Epithelial cell of proximal tubule (primary cell): ENCODE measurements around the gene ZNF132. TPM values are rescaled to one million over a fixed set of nuclear protein-coding genes. Genes with fewer than 3 reads are reported as not detected.
"Not testable (repeated sequence)": the region's sequence is repeated elsewhere in the genome, so short reads cannot be mapped to it uniquely, and the experiment has no call there.

Experiments used
- DNase-seq: peaks from one replicate; pipeline ENCODE4 v3.0.0-alpha.2; 2011; ENCODE audit warnings: low read depth
- H3K4me3 ChIP-seq: 2 replicates; pipeline ENCODE4 v1.5.1; 2011; ENCODE audit warnings: low read depth, mild to moderate bottlenecking, low read length
- total RNA-seq: library from RNA; depleted of rRNA; stranded (reverse); fragments of >200 nt; gene quantifications from 2 replicates; pipeline ENCODE4 v1.2.3, GENCODE V29; 2015
- TF ChIP-seq, protein P1 (sequence below): conservative IDR thresholded peaks from 2 replicates; pipeline ENCODE4 v1.5.1; 2012; ENCODE audit warnings: low read depth, mild to moderate bottlenecking, low read length

ZNF132 gene
- total RNA-seq, 1 donor from 2014 or later, result 1.8 TPM

GRCh38 chr19:58474291-58474996, 34.5 kb upstream of the ZNF132 start:
- peak overlapping the region; percentile 88 for H3K4me3 ChIP-seq
- TF ChIP-seq, protein P1, sequence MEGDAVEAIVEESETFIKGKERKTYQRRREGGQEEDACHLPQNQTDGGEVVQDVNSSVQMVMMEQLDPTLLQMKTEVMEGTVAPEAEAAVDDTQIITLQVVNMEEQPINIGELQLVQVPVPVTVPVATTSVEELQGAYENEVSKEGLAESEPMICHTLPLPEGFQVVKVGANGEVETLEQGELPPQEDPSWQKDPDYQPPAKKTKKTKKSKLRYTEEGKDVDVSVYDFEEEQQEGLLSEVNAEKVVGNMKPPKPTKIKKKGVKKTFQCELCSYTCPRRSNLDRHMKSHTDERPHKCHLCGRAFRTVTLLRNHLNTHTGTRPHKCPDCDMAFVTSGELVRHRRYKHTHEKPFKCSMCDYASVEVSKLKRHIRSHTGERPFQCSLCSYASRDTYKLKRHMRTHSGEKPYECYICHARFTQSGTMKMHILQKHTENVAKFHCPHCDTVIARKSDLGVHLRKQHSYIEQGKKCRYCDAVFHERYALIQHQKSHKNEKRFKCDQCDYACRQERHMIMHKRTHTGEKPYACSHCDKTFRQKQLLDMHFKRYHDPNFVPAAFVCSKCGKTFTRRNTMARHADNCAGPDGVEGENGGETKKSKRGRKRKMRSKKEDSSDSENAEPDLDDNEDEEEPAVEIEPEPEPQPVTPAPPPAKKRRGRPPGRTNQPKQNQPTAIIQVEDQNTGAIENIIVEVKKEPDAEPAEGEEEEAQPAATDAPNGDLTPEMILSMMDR, result no peak
- no peak for DNase-seq

GRCh38 chr19:58473775-58474174, 33.8 kb upstream of the ZNF132 start:
- H3K4me3 ChIP-seq, result no peak overlapping the region
- no peak for DNase-seq
- TF ChIP-seq, protein P1, result no peak

- TF ChIP-seq, protein P1, result no peak
- DNase-seq, result no peak
- no peak overlapping the region for H3K4me3 ChIP-seq
Measured at GRCh38 chr19:58471736-58472135, 31.8 kb upstream of the ZNF132 start.

- H3K4me3 ChIP-seq, DNase-seq: not testable (repeated sequence)
Measured at GRCh38 chr19:58470837-58471543, 31.0 kb upstream of the ZNF132 start.

DNA sequence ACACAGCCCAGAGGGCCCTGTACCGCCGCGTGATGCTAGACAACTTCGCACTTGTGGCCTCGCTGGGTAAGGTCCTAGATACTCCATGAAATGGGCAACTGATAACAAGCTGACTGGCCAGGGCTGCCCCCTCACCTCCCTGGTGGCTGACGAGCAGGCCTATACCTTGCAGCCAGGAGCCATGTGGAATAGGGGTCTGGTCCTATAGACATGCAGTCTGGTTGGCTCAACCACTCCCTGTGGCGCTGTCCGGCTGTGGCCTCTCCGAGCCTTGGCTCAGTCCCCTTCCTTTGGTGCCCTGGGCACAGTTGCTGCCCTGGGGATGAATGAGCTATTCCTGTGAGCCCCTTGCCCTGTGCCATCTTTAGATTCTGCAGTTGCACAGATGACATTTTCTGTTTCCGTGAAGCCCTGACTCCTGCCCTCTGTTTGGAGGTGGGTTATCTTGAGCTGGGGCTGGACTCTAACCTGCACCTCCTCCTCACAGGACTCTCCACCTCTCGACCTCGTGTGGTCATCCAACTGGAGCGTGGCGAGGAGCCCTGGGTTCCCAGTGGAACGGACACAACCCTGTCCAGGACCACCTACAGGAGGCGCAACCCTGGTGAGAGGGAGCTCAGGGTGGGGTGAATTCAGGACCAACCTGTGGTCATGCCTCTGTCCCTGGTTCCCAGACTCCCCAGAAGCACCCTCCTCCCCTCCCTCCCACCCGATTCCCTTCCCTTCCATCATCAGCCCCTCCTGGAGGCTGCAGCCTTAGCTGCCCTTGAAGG, 29.5 kb upstream of the ZNF132 start:
- no peak overlapping the region for H3K4me3 ChIP-seq
- no peak for DNase-seq
- TF ChIP-seq, protein P1, result no peak

DNA sequence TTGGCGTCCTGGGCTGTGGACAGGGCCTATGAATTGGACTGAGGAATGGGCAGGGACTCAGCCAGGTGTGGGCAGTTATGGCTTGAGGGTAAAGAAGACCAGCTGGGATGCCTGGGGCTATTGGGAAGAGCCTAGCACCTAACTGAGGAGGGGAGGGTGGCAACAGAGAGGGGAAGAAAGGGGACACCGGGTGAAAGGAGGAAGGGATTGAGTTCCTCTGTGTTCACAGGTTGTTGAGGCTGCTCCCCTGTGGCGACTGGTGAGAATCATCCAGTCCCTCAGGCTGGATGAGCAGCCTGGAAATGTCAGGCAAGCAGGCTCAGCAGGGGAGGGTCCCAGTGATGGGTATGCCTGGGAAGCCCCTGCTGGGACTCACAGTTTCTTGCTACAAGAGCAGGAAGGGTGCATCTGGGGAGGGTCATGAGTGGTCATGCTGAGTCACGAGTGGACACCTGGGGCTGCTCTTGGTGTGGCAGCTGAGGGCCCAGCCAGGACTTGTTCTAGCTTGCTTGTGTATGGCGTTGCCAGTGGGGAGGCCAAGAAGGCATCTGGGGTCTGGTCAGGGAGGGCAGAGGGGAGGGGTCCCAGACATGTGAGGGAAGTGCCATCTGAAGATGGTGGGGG, 28.4 kb upstream of the ZNF132 start:
- no peak for DNase-seq
- TF ChIP-seq, protein P1, result peak; percentile 3
- H3K4me3 ChIP-seq, result peak overlapping the region; percentile 96
